ENCODE measurements around the gene LRRTM4. TPM values are rescaled to one million over a fixed set of nuclear protein-coding genes. Genes with fewer than 3 reads are reported as not detected.

The LRRTM4 gene
- polyA plus RNA-seq, 2 of the 4 experiments (the other 2 are of a cell fraction) = 0.03 TPM; not detected in 1

GRCh38 chr2:77519164-77519887 lies 2.9 kb downstream of the LRRTM4 start:
- no peak overlapping the region for H3K27ac ChIP-seq
- H3K4me2 ChIP-seq = no peak overlapping the region
- ChIA-PET POLR2A (no interaction called here), CTCF (interaction anchor here (0.5 kb wide), 1 partner anchor 93 kb away, joined by 4 read pairs; no protein-coding TSS in a partner anchor)
- 0 out of 3 replicates have a peak, but pooled peaks cover 2% of the 10 kb centered on the region for H3K9me3 ChIP-seq
- H3K4me3 ChIP-seq = no peak overlapping the region
- FAIRE-seq (no peak), ATAC-seq (no peak), DNase-seq (ENCODE audit: low read depth in 1 of 2, low spot score in 1 of 2) (no peak)
- H3K4me1 ChIP-seq = no peaks in the 10 kb centered on the region
- 40% methylated on average over 14 of the region's 14 CpGs for WGBS (ENCODE audit: missing lambda C conversion rate)
- TF ChIP-seq MAFK (IDR thresholded peaks at IDR 0.05; ENCODE audit: partially characterized antibody) (no peak), CTCF (IDR thresholded peaks at IDR 0.05) (no peak), HOXB5 (CRISPR knock-in tag; IDR thresholded peaks at IDR 0.05) (no peak), CHD4 (IDR thresholded peaks at IDR 0.05; ENCODE audit: borderline replicate concordance) (no peak), EHF (CRISPR knock-in tag; IDR thresholded peaks at IDR 0.05) (no peak), CBX2 (IDR thresholded peaks at IDR 0.05; ENCODE audit: borderline replicate concordance, low read depth) (no peak), POLR2AphosphoS2 (conservative IDR thresholded peaks at IDR 0.05; ENCODE audit: low read length) (no peak), HES2 (IDR thresholded peaks at IDR 0.05) (no peak), EP300 (IDR thresholded peaks at IDR 0.05) (no peak), HOXB13 (CRISPR knock-in tag; IDR thresholded peaks at IDR 0.05; ENCODE audit: low read depth) (no peak), BHLHE40 (IDR thresholded peaks at IDR 0.05; ENCODE audit: low read depth, low read length) (no peak), GATA3 (IDR thresholded peaks at IDR 0.05; ENCODE audit: borderline replicate concordance) (no peak)

- no peaks in the 10 kb centered on the region for H3K4me1 ChIP-seq
- no peak overlapping the region for H3K27ac ChIP-seq
- TF ChIP-seq HMGXB4 (CRISPR knock-in tag; IDR thresholded peaks at IDR 0.05; ENCODE audit: borderline replicate concordance) = no peak
- TF ChIP-seq HES2 (IDR thresholded peaks at IDR 0.05) = no peak
- TF ChIP-seq EHMT2 (IDR thresholded peaks at IDR 0.05; ENCODE audit: low read depth) = no peak
- no peak for TF ChIP-seq POLR2AphosphoS2 (conservative IDR thresholded peaks at IDR 0.05; ENCODE audit: low read length)
- no peak for TF ChIP-seq NR3C1 (IDR thresholded peaks at IDR 0.05)
- no peak for TF ChIP-seq USF2 (IDR thresholded peaks at IDR 0.05)
- TF ChIP-seq HEYL (CRISPR knock-in tag; IDR thresholded peaks at IDR 0.05) = no peak
- no peak for TF ChIP-seq ELK1 (IDR thresholded peaks at IDR 0.05; ENCODE audit: low read depth, low read length)
- TF ChIP-seq JUN (IDR thresholded peaks at IDR 0.05) = no peak
- no peak for TF ChIP-seq REST (IDR thresholded peaks at IDR 0.05)
- TF ChIP-seq PHF8 (IDR thresholded peaks at IDR 0.05; ENCODE audit: borderline replicate concordance, low read depth) = no peak
- no peak for TF ChIP-seq CBX8 (IDR thresholded peaks at IDR 0.05)
- TF ChIP-seq ZFP36 (IDR thresholded peaks at IDR 0.05; ENCODE audit: borderline replicate concordance, partially characterized antibody) = no peak
- WGBS (ENCODE audit: missing lambda C conversion rate) = 23% methylated on average over 7 of the region's 7 CpGs
- POLR2A ChIA-PET = no interaction called here
- no peak for DNase-seq (ENCODE audit: low read depth in 1 of 2, low spot score in 1 of 2)
- H3K4me3 ChIP-seq = no peak overlapping the region
- FAIRE-seq = no peak
- 0 out of 3 replicates have a peak, but pooled peaks cover 2% of the 10 kb centered on the region for H3K9me3 ChIP-seq
- no peak overlapping the region for H3K4me2 ChIP-seq
- CTCF ChIA-PET = no interaction called here
- no peak for ATAC-seq
Measured at GRCh38 chr2:77518311-77518710, 3.9 kb downstream of the LRRTM4 start.
